GM18951 (cell line): Measurements from ENCODE around the gene CST3.

Experiments used
- POLR2A ChIP-seq: IDR thresholded peaks from 4 replicates; pipeline ENCODE4 v1.6.1; 2011; ENCODE audit warnings: mild to moderate bottlenecking; ENCODE audit not compliant: insufficient read length, insufficient read depth; ENCODE audit errors: extremely low read depth
- in situ Hi-C: fragments of 300-500 bp; cut with MboI; formaldehyde crosslinking; loops from one replicate; pipeline ENCODE4 v1.12.0; 2022; ENCODE audit warnings: low sequenced_read_pairs, mixed read lengths, inconsistent platforms; ENCODE audit not compliant: unreplicated experiment

The CST3 gene

GRCh38 chr20:23656372-23656771, 18.6 kb upstream of the CST3 start:
- in situ Hi-C loops: no loop called here
- TF ChIP-seq POLR2A: no peak

GRCh38 chr20:23655491-23656211, 17.9 kb upstream of the CST3 start:
- TF ChIP-seq POLR2A: no peak
- in situ Hi-C loops: no loop called here

GRCh38 chr20:23654717-23655116, 17.0 kb upstream of the CST3 start:
- in situ Hi-C loops: no loop called here
- TF ChIP-seq POLR2A: no peak

GRCh38 chr20:23654000-23654399, 16.2 kb upstream of the CST3 start:
- in situ Hi-C loops: no loop called here
- no peak for TF ChIP-seq POLR2A

GRCh38 chr20:23653400-23653938, 15.7 kb upstream of the CST3 start:
- in situ Hi-C loops: no loop called here
- no peak for TF ChIP-seq POLR2A

- in situ Hi-C loops: no loop called here
- TF ChIP-seq POLR2A: no peak
Observed at GRCh38 chr20:23652926-23653325, 15.2 kb upstream of the CST3 start.

GRCh38 chr20:23652371-23652770, 14.6 kb upstream of the CST3 start:
- in situ Hi-C loops: no loop called here
- no peak for TF ChIP-seq POLR2A

GRCh38 chr20:23651117-23651516, 13.4 kb upstream of the CST3 start:
- in situ Hi-C loops: no loop called here
- no peak for TF ChIP-seq POLR2A

- in situ Hi-C loops: no loop called here
- no peak for TF ChIP-seq POLR2A
Observed at GRCh38 chr20:23649830-23650417, 12.2 kb upstream of the CST3 start.

GRCh38 chr20:23649242-23649641, 11.5 kb upstream of the CST3 start:
- no peak for TF ChIP-seq POLR2A
- in situ Hi-C loops: no loop called here

- TF ChIP-seq POLR2A: no peak
- in situ Hi-C loops: no loop called here
Observed at GRCh38 chr20:23647346-23647745, 9.6 kb upstream of the CST3 start.

- in situ Hi-C loops: no loop called here
- no peak for TF ChIP-seq POLR2A
Observed at GRCh38 chr20:23646106-23646873, 8.5 kb upstream of the CST3 start.

GRCh38 chr20:23645575-23645974, 7.8 kb upstream of the CST3 start:
- in situ Hi-C loops: no loop called here
- no peak for TF ChIP-seq POLR2A
